H1 (cell line): ENCODE results near the gene STK31. TPM values are rescaled to one million over a fixed set of nuclear protein-coding genes. Genes with fewer than 3 reads are reported as not detected.

Experiments
- BACH1 ChIP-seq: IDR thresholded peaks from 2 replicates; pipeline ENCODE4 v1.6.1; 2012; ENCODE audit warnings: low read length, improper control_type of control experiment
- HDAC6 ChIP-seq: IDR thresholded peaks from one replicate; pipeline ENCODE4 v1.7.1; 2012; ENCODE audit warnings: low read depth, mild to moderate bottlenecking, inconsistent platforms, low read length, moderate library complexity
- POU5F1 ChIP-seq: IDR thresholded peaks from 2 replicates; pipeline ENCODE4 v1.6.1; 2011; ENCODE audit warnings: low read depth, mild to moderate bottlenecking, low read length, moderate library complexity
- RNF2 ChIP-seq: fragments of 200-900, 300-1000 bp; sonication (generic); IDR thresholded peaks from 2 replicates; pipeline ENCODE4 v1.7.1; 2016; ENCODE audit warnings: borderline replicate concordance, low read depth, mild to moderate bottlenecking, antibody characterized with exemption, low read length; ENCODE audit not compliant: poor library complexity, severe bottlenecking; ENCODE audit errors: missing control alignments
- SIX5 ChIP-seq: IDR thresholded peaks from 2 replicates; pipeline ENCODE4 v1.6.1; 2011; ENCODE audit warnings: mild to moderate bottlenecking, low read depth, low read length
- SP2 ChIP-seq: IDR thresholded peaks from 2 replicates; pipeline ENCODE4 v1.6.1; 2012; ENCODE audit warnings: mild to moderate bottlenecking, low read length, inconsistent platforms
- polyA plus RNA-seq, 7 experiments: library from polyadenylated mRNA; depleted of rRNA in 3 of 7; stranded (reverse) in 5 of 7; unstranded in 2 of 7; fragments of >200 nt in 5 of 7; fragments of 200-250 nt in 2 of 7; gene quantifications; 1 replicate in 5 of 7; 2 replicates in 1 of 7; 4 replicates in 1 of 7; pipeline versions ENCODE4 v1.2.1 to v1.2.3, GENCODE V29; 2011 to 2013; ENCODE audit warnings: missing spikeins in 2 of 7, mixed read lengths in 2 of 7
- total RNA-seq: library from RNA; stranded (reverse); fragmentation: NEBNext Ultra II Directional; extraction: Animal tissue kit (Norgen Biotek cat#: 25700); gene quantifications from 2 replicates; pipeline ENCODE4 v1.2.1, GENCODE V29; 2021

STK31 gene
- total and polyA plus RNA-seq, 2 of the 8 experiments (the other 6 are each of a cell fraction or from before 2014, with no cell fraction given) = 0.15 to 0.32 TPM

DNA sequence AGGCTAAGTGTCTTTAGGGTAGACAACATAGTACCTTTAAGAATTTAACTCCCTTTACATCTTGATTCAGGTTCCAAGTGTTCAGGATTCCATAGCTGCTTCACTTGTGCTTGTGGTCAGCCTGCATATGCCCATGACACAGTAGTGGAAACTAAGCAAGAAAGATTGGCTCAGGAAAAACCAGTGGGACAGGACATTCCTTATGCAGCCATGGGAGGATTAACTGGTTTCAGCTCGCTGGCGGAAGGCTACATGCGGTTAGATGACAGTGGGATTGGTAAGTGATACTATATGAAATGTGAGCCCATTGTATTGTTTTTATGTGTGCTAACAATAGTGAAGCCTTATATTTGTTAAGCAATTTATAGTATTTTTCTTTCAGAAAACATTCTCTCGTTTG, 18.7 kb upstream of the STK31 start (continued):
- TF ChIP-seq RNF2 (no peak), POU5F1 (no peak), SP2 (no peak), SIX5 (no peak), BACH1 (no peak), HDAC6 (no peak)
- TF ChIP-seq, all 59 proteins: peak for 0
